H1 (cell line): ENCODE measurements around the gene ACTG1. TPM values are rescaled to one million over a fixed set of nuclear protein-coding genes. Genes with fewer than 3 reads are reported as not detected.

Experiments
- CTCF ChIA-PET: fragments of 300-600 bp; sonication (Branson Sonifier 250); formaldehyde crosslinking; loops from one replicate; lab custom pipeline; 2021; ENCODE audit not compliant: partially characterized antibody; lab: Charles Lee
- POLR2A ChIA-PET: fragments of 300-600 bp; sonication (Branson Sonifier 250); formaldehyde crosslinking; loops from one replicate; lab custom pipeline; 2021; ENCODE audit warnings: inconsistent platforms; ENCODE audit not compliant: partially characterized antibody; lab: Charles Lee
- DNase-seq, 2 experiments: peaks; one replicate each; pipeline versions ENCODE4 v3.0.0 to v3.0.0-alpha.2; 2010 to 2022; ENCODE audit warnings: low spot score in 2 of 2, low read depth in 1 of 2, mixed read lengths in 1 of 2
- FAIRE-seq: peaks from 2 replicates; lab custom pipeline; 2011; peaks lifted over from hg19 to GRCh38; lab: Jason Lieb, UNC
- H2AFZ ChIP-seq: 2 replicates; pipeline ENCODE4 v1.8.1; 2012; ENCODE audit warnings: low read length, inconsistent platforms
- H2AK5ac ChIP-seq: 2 replicates; pipeline ENCODE4 v1.6.1; 2013; ENCODE audit warnings: low read depth, low read length
- H2BK120ac ChIP-seq: replicated peaks from 2 replicates; pipeline ENCODE3; 2013; ENCODE audit warnings: low read depth, low read length, inconsistent platforms
- H2BK12ac ChIP-seq: 2 replicates; pipeline ENCODE4 v1.6.1; 2013; ENCODE audit warnings: low read depth, low read length
- H2BK15ac ChIP-seq: 2 replicates; pipeline ENCODE4 v1.6.1; 2013; ENCODE audit warnings: low read length
- H2BK20ac ChIP-seq: 2 replicates; pipeline ENCODE4 v1.6.1; 2013; ENCODE audit warnings: low read length
- H2BK5ac ChIP-seq: 2 replicates; pipeline ENCODE4 v1.6.1; 2013; ENCODE audit warnings: low read depth, low read length
- H3K14ac ChIP-seq: 2 replicates; pipeline ENCODE4 v1.6.1; 2013; ENCODE audit warnings: inconsistent platforms; ENCODE audit not compliant: insufficient read length
- H3K18ac ChIP-seq: 2 replicates; pipeline ENCODE4 v1.6.1; 2013; ENCODE audit warnings: low read length; ENCODE audit errors: extremely low read depth
- H3K23ac ChIP-seq: 2 replicates; pipeline ENCODE4 v1.6.1; 2013; ENCODE audit warnings: inconsistent platforms; ENCODE audit not compliant: insufficient read length
- H3K23me2 ChIP-seq: 2 replicates; pipeline ENCODE4 v1.6.1; 2013; ENCODE audit warnings: low read depth, low read length
- H3K27ac ChIP-seq: 2 replicates; pipeline ENCODE4 v1.6.1; 2011; ENCODE audit warnings: low read depth, low read length, inconsistent platforms
- H3K27me3 ChIP-seq, 4 experiments: replicated peaks in 1 of 4; 1 replicate in 1 of 4; 2 replicates in 3 of 4; pipeline versions ENCODE4 v1.6.1 to v1.8.1; 2011 to 2013; ENCODE audit warnings: low read length in 3 of 4, mild to moderate bottlenecking in 3 of 4, inconsistent platforms in 2 of 4, mixed read lengths in 2 of 4, moderate library complexity in 1 of 4; ENCODE audit not compliant: control insufficient read depth in 3 of 4, insufficient read depth in 3 of 4; ENCODE audit errors: extremely low read depth in 1 of 4
- H3K36me3 ChIP-seq, 4 experiments: 2 replicates each; pipeline versions ENCODE4 v1.6.1 to v1.8.1; 2011 to 2013; ENCODE audit warnings: mild to moderate bottlenecking in 4 of 4, low read length in 3 of 4, moderate library complexity in 2 of 4, control low read depth in 1 of 4, inconsistent platforms in 1 of 4; ENCODE audit not compliant: insufficient read depth in 4 of 4, control insufficient read depth in 2 of 4
- H3K4ac ChIP-seq: replicated peaks from 2 replicates; pipeline ENCODE3; 2013; ENCODE audit warnings: low read length, low read depth, mixed read lengths, inconsistent platforms; ENCODE audit not compliant: insufficient read length
- H3K4me1 ChIP-seq, 4 experiments: replicated peaks in 1 of 4; 1 replicate in 1 of 4; 2 replicates in 3 of 4; pipeline versions ENCODE4 v1.6.1 to v1.8.1; 2011 to 2013; ENCODE audit warnings: low read length in 3 of 4, inconsistent platforms in 2 of 4, mixed read lengths in 1 of 4; ENCODE audit not compliant: insufficient read depth in 4 of 4, control insufficient read depth in 3 of 4
- H3K4me2 ChIP-seq, 2 experiments: 2 replicates each; pipeline versions ENCODE4 v1.6.1 to v1.8.1; 2011 to 2013; ENCODE audit warnings: low read depth in 2 of 2, low read length in 2 of 2, control low read depth in 1 of 2, inconsistent platforms in 1 of 2, mild to moderate bottlenecking in 1 of 2; ENCODE audit not compliant: insufficient read depth in 1 of 2
- H3K4me3 ChIP-seq, 4 experiments: fragments of 200-600, 300-600 bp in 1 of 4; sonication (generic), shearing (Covaris generic), sonication (Bioruptor Twin) in 1 of 4; 2 replicates each; pipeline versions ENCODE4 v1.5.1 to v1.8.1; 2011 to 2016; ENCODE audit warnings: low read length in 4 of 4, low read depth in 3 of 4, control low read depth in 2 of 4, inconsistent platforms in 2 of 4, mild to moderate bottlenecking in 2 of 4, mixed read lengths in 1 of 4, moderate library complexity in 1 of 4; ENCODE audit not compliant: insufficient read depth in 2 of 4; ENCODE audit errors: extremely low read depth in 1 of 4
- H3K56ac ChIP-seq: replicated peaks from 2 replicates; pipeline ENCODE3; 2013; ENCODE audit warnings: low read depth, mild to moderate bottlenecking, mixed read lengths, low read length, inconsistent platforms; ENCODE audit not compliant: insufficient read length
- H3K79me1 ChIP-seq: 2 replicates; pipeline ENCODE4 v1.6.1; 2013; ENCODE audit warnings: low read depth, low read length, control low read depth
- H3K79me2 ChIP-seq, 2 experiments: 2 replicates each; pipeline versions ENCODE4 v1.6.1 to v1.8.1; 2012 to 2013; ENCODE audit warnings: low read length in 2 of 2, mild to moderate bottlenecking in 2 of 2, inconsistent platforms in 1 of 2; ENCODE audit not compliant: insufficient read depth in 2 of 2, control insufficient read depth in 1 of 2
- H3K9ac ChIP-seq, 4 experiments: replicated peaks in 1 of 4; 1 replicate in 1 of 4; 2 replicates in 3 of 4; pipeline versions ENCODE4 v1.6.1 to v1.8.1; 2011 to 2013; ENCODE audit warnings: low read depth in 3 of 4, low read length in 3 of 4, control low read depth in 2 of 4, mild to moderate bottlenecking in 2 of 4, moderate library complexity in 2 of 4, inconsistent platforms in 1 of 4; ENCODE audit errors: extremely low read depth in 1 of 4
- H3K9me3 ChIP-seq, 2 experiments: 2 replicates each; pipeline versions ENCODE4 v1.6.1 to v1.8.1; 2012 to 2013; ENCODE audit warnings: mild to moderate bottlenecking in 2 of 2, moderate library complexity in 2 of 2, control low read depth in 1 of 2, inconsistent platforms in 1 of 2, low read depth in 1 of 2, low read length in 1 of 2, mixed read lengths in 1 of 2; ENCODE audit not compliant: insufficient read depth in 2 of 2
- H4K20me1 ChIP-seq, 2 experiments: replicated peaks in 1 of 2; 2 replicates each; pipeline versions ENCODE3 to v1.8.1; 2011 to 2013; ENCODE audit warnings: inconsistent platforms in 2 of 2, low read length in 2 of 2, mild to moderate bottlenecking in 1 of 2; ENCODE audit not compliant: insufficient read depth in 2 of 2, control insufficient read depth in 1 of 2
- H4K5ac ChIP-seq: 2 replicates; pipeline ENCODE4 v1.6.1; 2013; ENCODE audit warnings: low read length, low read depth, mixed read lengths, inconsistent platforms; ENCODE audit not compliant: insufficient read length
- H4K8ac ChIP-seq: 2 replicates; pipeline ENCODE4 v1.8.0; 2013; ENCODE audit warnings: mild to moderate bottlenecking, moderate library complexity, low read length, inconsistent platforms; ENCODE audit not compliant: insufficient read depth; ENCODE audit errors: extremely low read depth
- H4K91ac ChIP-seq: replicated peaks from 2 replicates; pipeline ENCODE3; 2013; ENCODE audit warnings: low read length, mixed read lengths, inconsistent platforms; ENCODE audit not compliant: insufficient read length
- BACH1 ChIP-seq: IDR thresholded peaks from 2 replicates; pipeline ENCODE4 v1.6.1; 2012; ENCODE audit warnings: low read length, improper control_type of control experiment
- BCL11A ChIP-seq, 2 experiments: IDR thresholded peaks; one replicate each; pipeline ENCODE4 v1.6.1; 2011; ENCODE audit warnings: low read depth in 2 of 2, low read length in 2 of 2, mild to moderate bottlenecking in 2 of 2
- BRCA1 ChIP-seq: IDR thresholded peaks from 2 replicates; pipeline ENCODE4 v1.6.1; 2012; ENCODE audit warnings: low read depth, low read length, improper control_type of control experiment
- CBX5 ChIP-seq: fragments of 300-800, 300-1000 bp; sonication (generic); IDR thresholded peaks from 2 replicates; pipeline ENCODE4 v1.7.1; 2016; ENCODE audit warnings: antibody characterized with exemption, low read length, low read depth
- CHD2 ChIP-seq: IDR thresholded peaks from 2 replicates; pipeline ENCODE4 v1.6.1; 2012; ENCODE audit warnings: low read length, improper control_type of control experiment
- CREB1 ChIP-seq: IDR thresholded peaks from 2 replicates; pipeline ENCODE4 v1.6.1; 2012; ENCODE audit warnings: inconsistent platforms
- FOSL1 ChIP-seq: IDR thresholded peaks from 2 replicates; pipeline ENCODE4 v1.6.1; 2011; ENCODE audit warnings: mild to moderate bottlenecking, low read depth, low read length, moderate library complexity; ENCODE audit not compliant: insufficient read depth
- NANOG ChIP-seq: IDR thresholded peaks from 2 replicates; pipeline ENCODE4 v1.6.1; 2011; ENCODE audit warnings: low read length, low read depth, mild to moderate bottlenecking, inconsistent platforms; ENCODE audit not compliant: insufficient read depth, poor library complexity, severe bottlenecking
- PHF8 ChIP-seq: fragments of 200-600 bp; sonication (generic); conservative IDR thresholded peaks from 2 replicates; pipeline ENCODE4 v1.7.1; 2012; ENCODE audit warnings: low read depth, mild to moderate bottlenecking, inconsistent platforms, low read length, moderate library complexity
- RAD21 ChIP-seq, 2 experiments: IDR thresholded peaks in 1 of 2; conservative IDR thresholded peaks in 1 of 2; 2 replicates each; pipeline ENCODE4 v1.6.1; 2011; ENCODE audit warnings: low read depth in 2 of 2, low read length in 2 of 2, improper control_type of control experiment in 1 of 2, inconsistent platforms in 1 of 2, mild to moderate bottlenecking in 1 of 2, moderate library complexity in 1 of 2
- SIRT6 ChIP-seq: IDR thresholded peaks from one replicate; pipeline ENCODE4 v1.7.1; 2012; ENCODE audit warnings: low read length, inconsistent platforms
- SP4 ChIP-seq: IDR thresholded peaks from 2 replicates; pipeline ENCODE4 v1.6.1; 2012; ENCODE audit warnings: low read length, inconsistent platforms
- TAF7 ChIP-seq: optimal IDR thresholded peaks from 2 replicates; pipeline ENCODE3; 2011; ENCODE audit warnings: low read depth, mild to moderate bottlenecking, inconsistent platforms, low read length, moderate library complexity, borderline replicate concordance
- TCF12 ChIP-seq: IDR thresholded peaks from 2 replicates; pipeline ENCODE4 v1.6.1; 2011; ENCODE audit warnings: low read depth, mild to moderate bottlenecking, low read length
- WGBS, 2 experiments: shearing (Covaris generic) in 1 of 2; methylation state at CpG; one replicate each; pipeline versions ENCODE4 v1.1.6 to v1.1.7; 2013 to 2015; ENCODE audit warnings: low lambda C conversion rate in 2 of 2, mixed read lengths in 2 of 2, inconsistent platforms in 1 of 2, low coverage in 1 of 2, missing lambda C conversion rate in 1 of 2; ENCODE audit not compliant: insufficient replicate concordance in 2 of 2, insufficient coverage in 1 of 2, insufficient read length in 1 of 2; ENCODE audit errors: extremely low coverage in 1 of 2, missing lambda C conversion rate in 1 of 2; 5-methylcytosine and 5-hydroxymethylcytosine counted together
- polyA plus RNA-seq, 7 experiments: library from polyadenylated mRNA; depleted of rRNA in 3 of 7; stranded (reverse) in 5 of 7; unstranded in 2 of 7; fragments of >200 nt in 5 of 7; fragments of 200-250 nt in 2 of 7; gene quantifications; 1 replicate in 5 of 7; 2 replicates in 1 of 7; 4 replicates in 1 of 7; pipeline versions ENCODE4 v1.2.1 to v1.2.3, GENCODE V29; 2011 to 2013; ENCODE audit warnings: missing spikeins in 2 of 7, mixed read lengths in 2 of 7
- total RNA-seq: library from RNA; stranded (reverse); fragmentation: NEBNext Ultra II Directional; extraction: Animal tissue kit (Norgen Biotek cat#: 25700); gene quantifications from 2 replicates; pipeline ENCODE4 v1.2.1, GENCODE V29; 2021
- TF ChIP-seq, protein P1 (sequence below): IDR thresholded peaks from 2 replicates; pipeline ENCODE4 v1.6.1; 2011; ENCODE audit warnings: low read depth, mild to moderate bottlenecking, low read length; ENCODE audit not compliant: insufficient read depth

ACTG1 gene
- total and polyA plus RNA-seq, 2 of the 8 experiments (the other 6 are each of a cell fraction or from before 2014, with no cell fraction given): 3,535 to 5,010 TPM

DNA sequence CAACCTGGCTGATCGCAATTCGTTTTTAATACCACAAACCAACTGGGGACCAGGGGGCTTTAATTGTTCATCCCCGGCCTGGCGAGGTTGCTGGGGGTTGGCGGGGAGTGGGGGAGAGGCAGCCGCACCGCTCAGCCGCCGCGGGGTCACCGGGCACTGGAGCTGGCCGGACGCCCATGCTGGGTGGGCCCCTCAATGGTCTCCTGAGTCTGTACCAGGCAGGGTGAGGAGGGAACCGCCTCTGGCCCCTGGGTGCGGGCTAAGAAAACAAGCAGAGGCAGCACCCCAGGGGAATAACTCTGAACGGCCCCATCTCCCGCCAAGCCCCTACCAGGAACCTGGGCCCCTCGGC is 43.9 kb downstream of the ACTG1 start:
- no peak overlapping the region for H4K91ac ChIP-seq
- H3K79me1 ChIP-seq: no peaks in the 10 kb centered on the region
- H3K4me2 ChIP-seq: no peak overlapping the region
- no peak overlapping the region for H3K4ac ChIP-seq
- H2BK20ac ChIP-seq: no peak overlapping the region
- no peak overlapping the region for H4K5ac ChIP-seq
- H4K8ac ChIP-seq: no peak overlapping the region
- FAIRE-seq (no peak), DNase-seq (no peak)
- H3K14ac ChIP-seq: no peak overlapping the region
- ChIA-PET POLR2A (no interaction called here), CTCF (interaction anchor here (0.7 to 1.1 kb wide), 2 partner anchors 16 to 28 kb away, joined by 3 read pairs; no protein-coding TSS in a partner anchor)
- H3K56ac ChIP-seq: no peak overlapping the region
- 91% methylated on average over 13 of the region's 18 CpGs; no CpG with 5 or more reads in 1 of the 2 experiments for WGBS, 2 experiments
- H3K23me2 ChIP-seq: no peaks in the 10 kb centered on the region
- no peak overlapping the region for H2BK12ac ChIP-seq
- no peak overlapping the region for H3K4me3 ChIP-seq
- peaks cover 0 to 3% (median 0%) of the 10 kb centered on the region in 4 experiments; a peak in 2 of 7 replicates for H3K4me1 ChIP-seq
- no peaks in the 10 kb centered on the region; a peak in 1 of 4 replicates for H3K9me3 ChIP-seq
- H2AFZ ChIP-seq: no peak overlapping the region
- H2BK5ac ChIP-seq: no peak overlapping the region
- H2AK5ac ChIP-seq: no peak overlapping the region
- H4K20me1 ChIP-seq: no peaks in the 10 kb centered on the region
- H2BK15ac ChIP-seq: no peak overlapping the region
- no peak overlapping the region for H3K18ac ChIP-seq
- no peak overlapping the region for H3K9ac ChIP-seq
- no peaks in the 10 kb centered on the region for H3K36me3 ChIP-seq
- H3K79me2 ChIP-seq: no peaks in the 10 kb centered on the region
- H3K23ac ChIP-seq: no peak overlapping the region
- H2BK120ac ChIP-seq: no peak overlapping the region
- H3K27me3 ChIP-seq: no peaks in the 10 kb centered on the region; a peak in 1 of 7 replicates
- H3K27ac ChIP-seq: no peak overlapping the region
- TF ChIP-seq RAD21 (IDR thresholded peaks at IDR 0.05 in 1 of 2, conservative IDR thresholded peaks at IDR 0.05 in 1 of 2; ENCODE audit: low read depth in 2 of 2, low read length in 2 of 2): no peak
- no peak for TF ChIP-seq TCF12
- no peak for TF ChIP-seq SP4
- TF ChIP-seq BRCA1: no peak
- TF ChIP-seq BCL11A (IDR thresholded peaks at IDR 0.05; ENCODE audit: low read depth in 2 of 2, low read length in 2 of 2): no peak
- TF ChIP-seq BACH1: no peak
- TF ChIP-seq FOSL1: no peak
- no peak for TF ChIP-seq PHF8
- TF ChIP-seq CBX5: no peak
- no peak for TF ChIP-seq CHD2
- TF ChIP-seq CREB1: no peak
- TF ChIP-seq, protein P1, sequence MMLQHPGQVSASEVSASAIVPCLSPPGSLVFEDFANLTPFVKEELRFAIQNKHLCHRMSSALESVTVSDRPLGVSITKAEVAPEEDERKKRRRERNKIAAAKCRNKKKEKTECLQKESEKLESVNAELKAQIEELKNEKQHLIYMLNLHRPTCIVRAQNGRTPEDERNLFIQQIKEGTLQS: no peak
- no peak for TF ChIP-seq NANOG
- TF ChIP-seq TAF7: no peak
- TF ChIP-seq SIRT6: no peak
